HepG2 (cell line): ENCODE data around the gene CFAP43. TPM values are rescaled to one million over a fixed set of nuclear protein-coding genes. Genes with fewer than 3 reads are reported as not detected.
A peak's percentile ranks its signal among the peaks of the same experiment; 100 is the strongest.

Experiments used
- FIP1L1 ChIP-seq: fragments of 200-400 bp; formaldehyde crosslinking; IDR thresholded peaks from 2 replicates; pipeline ENCODE4 v1.6.1; 2018; ENCODE audit warnings: low read depth, mild to moderate bottlenecking, low read length, moderate library complexity, borderline replicate concordance; ENCODE audit not compliant: insufficient read depth
- GTF3A ChIP-seq: sonication (generic); formaldehyde crosslinking; conservative IDR thresholded peaks from 2 replicates; pipeline ENCODE4 v1.4.0; 2020; ENCODE audit warnings: mild to moderate bottlenecking, missing genetic modification reagents
- JARID2 ChIP-seq: sonication (generic); formaldehyde crosslinking; IDR thresholded peaks from 2 replicates; pipeline ENCODE4 v1.8.1; 2023; ENCODE audit warnings: missing genetic modification reagents, inconsistent platforms; ENCODE audit not compliant: insufficient replicate concordance
- MED8 ChIP-seq: sonication (generic); formaldehyde crosslinking; IDR thresholded peaks from 2 replicates; pipeline ENCODE4 v1.8.1; 2023; ENCODE audit warnings: mild to moderate bottlenecking, missing genetic modification reagents; ENCODE audit not compliant: insufficient replicate concordance
- ONECUT2 ChIP-seq: sonication (generic); formaldehyde crosslinking; IDR thresholded peaks from 2 replicates; pipeline ENCODE4 v1.4.0; 2020; ENCODE audit warnings: missing genetic modification reagents
- PAF1 ChIP-seq: IDR thresholded peaks from 2 replicates; pipeline ENCODE4 v1.6.1; 2016; ENCODE audit warnings: missing genetic modification reagents, missing compliant biosample characterization
- PAX8 ChIP-seq: sonication (generic); formaldehyde crosslinking; IDR thresholded peaks from 2 replicates; pipeline ENCODE4 v1.8.0; 2022; ENCODE audit warnings: mild to moderate bottlenecking, missing genetic modification reagents, borderline replicate concordance
- SIX1 ChIP-seq: sonication (generic); formaldehyde crosslinking; IDR thresholded peaks from 2 replicates; pipeline ENCODE4 v1.4.0; 2020; ENCODE audit warnings: missing genetic modification reagents, borderline replicate concordance
- ZBTB37 ChIP-seq: sonication (generic); formaldehyde crosslinking; IDR thresholded peaks from 2 replicates; pipeline ENCODE4 v1.4.0; 2020; ENCODE audit warnings: mild to moderate bottlenecking, missing genetic modification reagents
- ZBTB38 ChIP-seq: sonication (generic); formaldehyde crosslinking; IDR thresholded peaks from 2 replicates; pipeline ENCODE4 v1.5.1; 2020; ENCODE audit warnings: mild to moderate bottlenecking, missing genetic modification reagents
- ZBTB7B ChIP-seq: sonication (generic); formaldehyde crosslinking; IDR thresholded peaks from 2 replicates; pipeline ENCODE4 v1.4.0; 2020; ENCODE audit warnings: missing genetic modification reagents
- ZNF737 ChIP-seq: sonication (generic); formaldehyde crosslinking; IDR thresholded peaks from 2 replicates; pipeline ENCODE4 v1.5.0; 2020; ENCODE audit warnings: missing genetic modification reagents, mild to moderate bottlenecking, borderline replicate concordance
- ZNF773 ChIP-seq: sonication (generic); formaldehyde crosslinking; IDR thresholded peaks from 2 replicates; pipeline ENCODE4 v1.4.0; 2020; ENCODE audit warnings: missing genetic modification reagents, borderline replicate concordance
- polyA plus RNA-seq, 8 experiments: library from polyadenylated mRNA; depleted of rRNA in 3 of 8; stranded (reverse) in 7 of 8; unstranded in 1 of 8; fragments of >200 nt; fragmentation: Illumina TruSeq in 4 of 8; extraction: Trizol in 4 of 8; gene quantifications; 2 replicates each; pipeline versions ENCODE4 v1.2.1 to v1.2.3, GENCODE V29; 2011 to 2016; ENCODE audit warnings: low read depth in 4 of 8, missing spikeins in 1 of 8, mixed read lengths in 1 of 8; ENCODE audit not compliant: insufficient read depth in 1 of 8
- total RNA-seq, 5 experiments: library from RNA; depleted of rRNA; stranded (reverse); fragments of >200 nt; fragmentation: Illumina TruSeq; extraction: Trizol; gene quantifications; 2 replicates each; pipeline ENCODE4 v1.2.3, GENCODE V29; 2016; ENCODE audit warnings: low read depth in 1 of 5
- TF ChIP-seq, protein P1 (sequence below): sonication (generic); formaldehyde crosslinking; IDR thresholded peaks from 2 replicates; pipeline ENCODE4 v1.5.0; 2020; ENCODE audit warnings: mild to moderate bottlenecking, missing genetic modification reagents, borderline replicate concordance
- TF ChIP-seq, protein P2 (sequence below): sonication (generic); formaldehyde crosslinking; IDR thresholded peaks from 2 replicates; pipeline ENCODE4 v1.8.0; 2022; ENCODE audit warnings: missing genetic modification reagents, mild to moderate bottlenecking, moderate library complexity, borderline replicate concordance

Gene CFAP43
- total and polyA plus RNA-seq, 2 of the 13 experiments (the other 11 are each of a cell fraction or from before 2014, with no cell fraction given) = 0.24 to 0.38 TPM

DNA sequence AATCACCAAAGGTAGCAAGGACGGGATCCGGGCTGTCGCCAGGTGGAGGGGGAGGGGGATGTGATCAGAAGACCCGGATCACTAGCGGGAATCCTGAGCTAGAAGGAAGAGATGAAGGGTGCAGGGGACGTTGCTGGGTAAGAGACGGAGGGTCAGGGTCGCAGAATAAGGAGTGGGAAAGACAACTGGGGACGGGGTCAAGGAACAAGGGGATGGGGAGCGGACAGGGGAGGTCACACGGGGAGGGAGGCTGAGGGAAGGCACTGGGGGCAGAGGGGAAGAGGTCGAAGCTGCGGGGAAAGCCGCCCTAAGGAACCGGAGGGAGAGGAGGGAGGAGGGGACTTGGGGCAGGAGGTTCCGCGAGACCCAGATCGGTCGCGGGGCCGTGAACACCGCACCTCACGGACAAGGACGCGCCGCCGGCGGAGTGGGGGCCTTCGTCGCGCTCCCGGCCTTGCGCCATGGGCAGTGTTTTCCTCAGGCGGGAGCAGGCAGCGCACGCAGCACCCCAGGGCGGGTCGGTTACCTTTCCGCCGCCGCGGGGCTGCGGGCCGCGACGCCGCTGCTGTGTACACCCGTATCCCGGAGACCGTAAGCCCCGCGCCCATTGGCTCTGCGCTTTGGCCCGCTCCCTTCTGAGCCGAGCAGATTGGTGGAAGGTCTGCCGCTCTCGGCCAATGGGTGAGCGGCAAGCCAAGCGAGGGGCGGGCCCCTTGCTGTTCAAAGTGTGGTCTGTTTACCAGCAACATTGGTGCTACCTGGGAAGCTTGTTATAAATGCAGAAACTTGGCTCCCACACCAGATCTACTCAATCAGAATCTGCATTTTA is at the start of gene CFAP43 (continued):
- TF ChIP-seq, protein P1, sequence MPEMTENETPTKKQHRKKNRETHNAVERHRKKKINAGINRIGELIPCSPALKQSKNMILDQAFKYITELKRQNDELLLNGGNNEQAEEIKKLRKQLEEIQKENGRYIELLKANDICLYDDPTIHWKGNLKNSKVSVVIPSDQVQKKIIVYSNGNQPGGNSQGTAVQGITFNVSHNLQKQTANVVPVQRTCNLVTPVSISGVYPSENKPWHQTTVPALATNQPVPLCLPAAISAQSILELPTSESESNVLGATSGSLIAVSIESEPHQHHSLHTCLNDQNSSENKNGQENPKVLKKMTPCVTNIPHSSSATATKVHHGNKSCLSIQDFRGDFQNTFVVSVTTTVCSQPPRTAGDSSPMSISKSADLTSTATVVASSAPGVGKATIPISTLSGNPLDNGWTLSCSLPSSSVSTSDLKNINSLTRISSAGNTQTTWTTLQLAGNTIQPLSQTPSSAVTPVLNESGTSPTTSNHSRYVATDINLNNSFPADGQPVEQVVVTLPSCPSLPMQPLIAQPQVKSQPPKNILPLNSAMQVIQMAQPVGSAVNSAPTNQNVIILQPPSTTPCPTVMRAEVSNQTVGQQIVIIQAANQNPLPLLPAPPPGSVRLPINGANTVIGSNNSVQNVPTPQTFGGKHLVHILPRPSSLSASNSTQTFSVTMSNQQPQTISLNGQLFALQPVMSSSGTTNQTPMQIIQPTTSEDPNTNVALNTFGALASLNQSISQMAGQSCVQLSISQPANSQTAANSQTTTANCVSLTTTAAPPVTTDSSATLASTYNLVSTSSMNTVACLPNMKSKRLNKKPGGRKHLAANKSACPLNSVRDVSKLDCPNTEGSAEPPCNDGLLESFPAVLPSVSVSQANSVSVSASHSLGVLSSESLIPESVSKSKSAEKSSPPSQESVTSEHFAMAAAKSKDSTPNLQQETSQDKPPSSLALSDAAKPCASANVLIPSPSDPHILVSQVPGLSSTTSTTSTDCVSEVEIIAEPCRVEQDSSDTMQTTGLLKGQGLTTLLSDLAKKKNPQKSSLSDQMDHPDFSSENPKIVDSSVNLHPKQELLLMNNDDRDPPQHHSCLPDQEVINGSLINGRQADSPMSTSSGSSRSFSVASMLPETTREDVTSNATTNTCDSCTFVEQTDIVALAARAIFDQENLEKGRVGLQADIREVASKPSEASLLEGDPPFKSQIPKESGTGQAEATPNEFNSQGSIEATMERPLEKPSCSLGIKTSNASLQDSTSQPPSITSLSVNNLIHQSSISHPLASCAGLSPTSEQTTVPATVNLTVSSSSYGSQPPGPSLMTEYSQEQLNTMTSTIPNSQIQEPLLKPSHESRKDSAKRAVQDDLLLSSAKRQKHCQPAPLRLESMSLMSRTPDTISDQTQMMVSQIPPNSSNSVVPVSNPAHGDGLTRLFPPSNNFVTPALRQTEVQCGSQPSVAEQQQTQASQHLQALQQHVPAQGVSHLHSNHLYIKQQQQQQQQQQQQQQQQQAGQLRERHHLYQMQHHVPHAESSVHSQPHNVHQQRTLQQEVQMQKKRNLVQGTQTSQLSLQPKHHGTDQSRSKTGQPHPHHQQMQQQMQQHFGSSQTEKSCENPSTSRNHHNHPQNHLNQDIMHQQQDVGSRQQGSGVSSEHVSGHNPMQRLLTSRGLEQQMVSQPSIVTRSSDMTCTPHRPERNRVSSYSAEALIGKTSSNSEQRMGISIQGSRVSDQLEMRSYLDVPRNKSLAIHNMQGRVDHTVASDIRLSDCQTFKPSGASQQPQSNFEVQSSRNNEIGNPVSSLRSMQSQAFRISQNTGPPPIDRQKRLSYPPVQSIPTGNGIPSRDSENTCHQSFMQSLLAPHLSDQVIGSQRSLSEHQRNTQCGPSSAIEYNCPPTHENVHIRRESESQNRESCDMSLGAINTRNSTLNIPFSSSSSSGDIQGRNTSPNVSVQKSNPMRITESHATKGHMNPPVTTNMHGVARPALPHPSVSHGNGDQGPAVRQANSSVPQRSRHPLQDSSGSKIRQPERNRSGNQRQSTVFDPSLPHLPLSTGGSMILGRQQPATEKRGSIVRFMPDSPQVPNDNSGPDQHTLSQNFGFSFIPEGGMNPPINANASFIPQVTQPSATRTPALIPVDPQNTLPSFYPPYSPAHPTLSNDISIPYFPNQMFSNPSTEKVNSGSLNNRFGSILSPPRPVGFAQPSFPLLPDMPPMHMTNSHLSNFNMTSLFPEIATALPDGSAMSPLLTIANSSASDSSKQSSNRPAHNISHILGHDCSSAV (CRISPR knock-in tag) = no peak
- TF ChIP-seq, protein P2, sequence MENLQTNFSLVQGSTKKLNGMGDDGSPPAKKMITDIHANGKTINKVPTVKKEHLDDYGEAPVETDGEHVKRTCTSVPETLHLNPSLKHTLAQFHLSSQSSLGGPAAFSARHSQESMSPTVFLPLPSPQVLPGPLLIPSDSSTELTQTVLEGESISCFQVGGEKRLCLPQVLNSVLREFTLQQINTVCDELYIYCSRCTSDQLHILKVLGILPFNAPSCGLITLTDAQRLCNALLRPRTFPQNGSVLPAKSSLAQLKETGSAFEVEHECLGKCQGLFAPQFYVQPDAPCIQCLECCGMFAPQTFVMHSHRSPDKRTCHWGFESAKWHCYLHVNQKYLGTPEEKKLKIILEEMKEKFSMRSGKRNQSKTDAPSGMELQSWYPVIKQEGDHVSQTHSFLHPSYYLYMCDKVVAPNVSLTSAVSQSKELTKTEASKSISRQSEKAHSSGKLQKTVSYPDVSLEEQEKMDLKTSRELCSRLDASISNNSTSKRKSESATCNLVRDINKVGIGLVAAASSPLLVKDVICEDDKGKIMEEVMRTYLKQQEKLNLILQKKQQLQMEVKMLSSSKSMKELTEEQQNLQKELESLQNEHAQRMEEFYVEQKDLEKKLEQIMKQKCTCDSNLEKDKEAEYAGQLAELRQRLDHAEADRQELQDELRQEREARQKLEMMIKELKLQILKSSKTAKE (CRISPR knock-in tag) = peak; percentile 56; the same call in 1 of the 2 replicates
- TF ChIP-seq ZBTB7B (CRISPR knock-in tag) (no peak; the same call in 1 of the 2 replicates), ONECUT2 (CRISPR knock-in tag) (no peak), PAF1 (CRISPR knock-in tag) (no peak), MED8 (CRISPR knock-in tag) (no peak), ZNF773 (no peak), ZBTB37 (no peak), ZNF737 (CRISPR knock-in tag) (no peak), PAX8 (peak; percentile 24; the same call in 1 of the 2 replicates), ZBTB38 (CRISPR knock-in tag) (no peak), GTF3A (CRISPR knock-in tag) (no peak), FIP1L1 (no peak), SIX1 (CRISPR knock-in tag) (no peak), JARID2 (no peak)
